ENCODE results near the gene UBE3B. TPM values are rescaled to one million over a fixed set of nuclear protein-coding genes. Genes with fewer than 3 reads are reported as not detected.

UBE3B gene
- total RNA-seq, 4 donors from 2014 or later = 52.2 to 72.5 (median 65.5) TPM

DNA sequence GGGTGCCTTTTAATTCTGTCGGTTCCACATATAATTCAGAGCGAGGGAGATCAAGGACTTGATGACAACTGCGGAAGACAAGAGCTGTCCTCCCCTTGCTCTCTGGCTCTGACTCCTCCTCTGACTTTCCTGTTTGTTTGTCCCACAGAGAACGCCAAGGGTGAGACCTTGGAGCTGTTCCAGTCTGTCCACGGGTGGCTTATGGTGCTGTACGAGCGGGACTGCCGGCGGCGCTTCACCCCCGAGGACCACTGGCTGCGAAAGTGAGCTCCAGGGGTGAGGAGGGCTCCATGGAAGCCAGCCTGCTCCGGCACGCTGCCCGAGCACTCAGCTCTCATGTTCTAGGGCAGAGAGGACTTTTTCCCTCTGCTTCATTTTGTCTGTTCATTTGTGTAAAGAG lies 32.8 kb downstream of the UBE3B start:
- H3K36me3 ChIP-seq = peaks cover 86 to 91% of the 10 kb centered on the region in 2 donors

DNA sequence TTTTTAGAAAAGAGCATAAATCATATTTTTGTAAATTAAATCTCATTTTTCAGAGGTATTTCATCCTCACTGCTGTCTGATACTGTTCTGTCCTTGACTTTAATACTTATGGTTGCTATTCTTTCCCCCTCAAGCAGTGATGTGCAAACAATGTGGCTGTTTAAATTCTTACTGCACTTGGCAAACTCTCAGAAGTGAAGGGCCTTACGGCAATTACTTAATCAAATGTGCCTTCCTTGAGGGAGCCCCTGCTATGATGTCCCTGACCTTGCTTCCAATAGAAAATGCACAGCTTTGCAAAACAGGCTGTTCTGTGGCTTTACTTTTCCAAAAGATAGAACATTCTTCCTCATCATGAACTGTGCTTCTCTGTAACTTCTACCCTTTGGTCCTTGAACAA lies 35.2 kb downstream of the UBE3B start:
- no peaks in the 10 kb centered on the region for H3K27me3 ChIP-seq
- H3K4me1 ChIP-seq = no peaks in the 10 kb centered on the region
- H3K9me3 ChIP-seq = no peaks in the 10 kb centered on the region
- DNase-seq = no peak
- no peak for TF ChIP-seq POLR2A (IDR thresholded peaks at IDR 0.05)
- TF ChIP-seq, protein P1, sequence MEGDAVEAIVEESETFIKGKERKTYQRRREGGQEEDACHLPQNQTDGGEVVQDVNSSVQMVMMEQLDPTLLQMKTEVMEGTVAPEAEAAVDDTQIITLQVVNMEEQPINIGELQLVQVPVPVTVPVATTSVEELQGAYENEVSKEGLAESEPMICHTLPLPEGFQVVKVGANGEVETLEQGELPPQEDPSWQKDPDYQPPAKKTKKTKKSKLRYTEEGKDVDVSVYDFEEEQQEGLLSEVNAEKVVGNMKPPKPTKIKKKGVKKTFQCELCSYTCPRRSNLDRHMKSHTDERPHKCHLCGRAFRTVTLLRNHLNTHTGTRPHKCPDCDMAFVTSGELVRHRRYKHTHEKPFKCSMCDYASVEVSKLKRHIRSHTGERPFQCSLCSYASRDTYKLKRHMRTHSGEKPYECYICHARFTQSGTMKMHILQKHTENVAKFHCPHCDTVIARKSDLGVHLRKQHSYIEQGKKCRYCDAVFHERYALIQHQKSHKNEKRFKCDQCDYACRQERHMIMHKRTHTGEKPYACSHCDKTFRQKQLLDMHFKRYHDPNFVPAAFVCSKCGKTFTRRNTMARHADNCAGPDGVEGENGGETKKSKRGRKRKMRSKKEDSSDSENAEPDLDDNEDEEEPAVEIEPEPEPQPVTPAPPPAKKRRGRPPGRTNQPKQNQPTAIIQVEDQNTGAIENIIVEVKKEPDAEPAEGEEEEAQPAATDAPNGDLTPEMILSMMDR (IDR thresholded peaks at IDR 0.05) = no peak
- intact Hi-C loops (cut with DNase I) = no loop called here
- H3K4me3 ChIP-seq (replicated peaks in 1 of 3) = no peak overlapping the region
- no peak overlapping the region for H3K27ac ChIP-seq
- WGBS, 2 donors = 79 to 82% methylated on average over 1 of the region's 1 CpG
- H3K36me3 ChIP-seq = peaks cover 78 to 83% of the 10 kb centered on the region in 2 donors

More for the DNA sequence above, 32.8 kb downstream of the UBE3B start:
- DNase-seq = no peak
- 88 to 91% methylated on average over 14 to 15 of the region's 15 CpGs for WGBS, 2 donors
- TF ChIP-seq POLR2A (IDR thresholded peaks at IDR 0.05) = no peak
- TF ChIP-seq, protein P1 (IDR thresholded peaks at IDR 0.05) = no peak
- Histone ChIP-seq H3K9me3 (no peaks in the 10 kb centered on the region), H3K4me1 (no peaks in the 10 kb centered on the region), H3K27ac (no peak overlapping the region), H3K4me3 (replicated peaks in 1 of 3) (no peak overlapping the region), H3K27me3 (no peaks in the 10 kb centered on the region)
- intact Hi-C loops (cut with DNase I) = no loop called here

DNA sequence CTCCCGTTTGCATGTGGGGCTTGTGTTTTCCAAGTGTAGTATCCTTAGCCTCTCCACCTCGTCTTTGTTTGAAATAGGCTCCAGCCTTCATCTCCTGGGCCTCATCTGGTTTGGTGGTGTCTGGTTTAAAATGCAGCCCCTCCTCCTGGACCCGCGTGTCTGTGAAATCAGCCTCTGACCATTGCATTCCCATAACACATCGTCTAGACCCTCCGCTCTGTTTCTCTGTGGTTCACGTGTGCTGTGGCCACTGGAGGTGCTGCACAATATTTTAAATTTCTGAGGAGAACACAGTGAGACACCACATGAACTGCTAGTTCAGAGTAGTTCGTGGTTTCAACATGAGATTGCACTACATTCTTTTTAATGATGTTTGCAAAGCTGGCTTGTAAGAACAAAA lies 35.6 kb downstream of the UBE3B start:
- intact Hi-C loops (cut with DNase I) = no loop called here
- TF ChIP-seq, protein P1 (IDR thresholded peaks at IDR 0.05) = no peak
- TF ChIP-seq POLR2A (IDR thresholded peaks at IDR 0.05) = no peak
- WGBS, 2 donors = 66 to 76% methylated on average over 8 of the region's 8 CpGs

DNA sequence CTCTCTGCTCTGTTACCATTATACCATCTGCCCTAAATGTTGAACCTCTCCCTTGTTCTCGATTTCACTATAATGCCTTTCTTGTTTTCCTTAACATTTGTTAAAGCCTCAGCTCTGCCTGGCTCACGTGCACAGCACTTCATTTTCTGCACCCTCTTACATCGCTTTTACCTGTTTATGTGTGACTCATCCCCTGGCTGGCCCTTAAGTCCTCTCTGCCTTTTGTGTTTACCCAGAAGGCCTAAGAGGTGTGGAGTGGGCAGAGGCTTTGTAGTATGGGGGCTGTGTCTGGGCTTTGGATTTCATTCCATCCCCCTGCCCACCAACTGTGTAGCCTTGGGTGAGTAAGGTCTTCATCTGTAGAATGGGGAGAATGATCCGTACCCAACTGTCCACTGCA lies 36.5 kb downstream of the UBE3B start:
- Histone ChIP-seq H3K27ac (no peak overlapping the region), H3K9me3 (no peaks in the 10 kb centered on the region), H3K4me1 (peaks cover 0 to 10% of the 10 kb centered on the region in 2 donors), H3K4me3 (replicated peaks in 1 of 3) (no peak overlapping the region), H3K27me3 (no peaks in the 10 kb centered on the region), H3K36me3 (peaks cover 73 to 75% of the 10 kb centered on the region in 2 donors)
- DNase-seq = no peak
- 90 to 92% methylated on average over 4 of the region's 4 CpGs for WGBS, 2 donors
- TF ChIP-seq, protein P1 (IDR thresholded peaks at IDR 0.05) = no peak
- intact Hi-C loops (cut with DNase I) = no loop called here

More for the DNA sequence above, 35.6 kb downstream of the UBE3B start:
- no peaks in the 10 kb centered on the region for H3K27me3 ChIP-seq
- H3K9me3 ChIP-seq = no peaks in the 10 kb centered on the region
- peaks cover 0 to under 1% of the 10 kb centered on the region in 2 donors for H3K4me1 ChIP-seq
- H3K27ac ChIP-seq = no peak overlapping the region
- H3K36me3 ChIP-seq = peaks cover 79 to 84% of the 10 kb centered on the region in 2 donors
- H3K4me3 ChIP-seq (replicated peaks in 1 of 3) = no peak overlapping the region
- no peak for DNase-seq

DNA sequence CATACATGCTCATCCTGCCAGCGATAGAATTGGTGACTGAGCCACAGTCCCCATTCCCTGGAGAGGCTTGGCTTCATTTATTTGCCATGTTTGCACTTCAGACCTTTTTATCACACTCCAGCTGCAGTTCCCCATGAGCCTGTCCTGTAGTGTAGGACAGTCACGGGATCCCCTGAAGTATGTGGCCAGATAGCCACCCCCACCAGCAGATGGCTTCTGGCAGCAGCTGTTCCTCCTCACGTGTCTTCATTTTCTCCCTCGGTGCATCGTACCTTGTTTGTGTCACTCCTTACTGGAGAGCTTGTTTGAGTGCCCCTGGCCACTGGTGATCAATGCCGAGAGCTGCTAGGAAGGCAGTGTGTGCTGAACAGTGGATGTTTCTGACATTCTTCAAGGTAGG lies 40.2 kb downstream of the UBE3B start:
- Histone ChIP-seq H3K27me3 (no peaks in the 10 kb centered on the region), H3K27ac (no peak overlapping the region), H3K36me3 (peaks cover 58 to 65% of the 10 kb centered on the region in 2 donors), H3K4me1 (peaks cover 0 to 11% of the 10 kb centered on the region in 2 donors), H3K9me3 (no peaks in the 10 kb centered on the region), H3K4me3 (replicated peaks in 1 of 3) (no peak overlapping the region)
- no peak for DNase-seq
- TF ChIP-seq, protein P1 (IDR thresholded peaks at IDR 0.05) = no peak
- no peak for TF ChIP-seq POLR2A (IDR thresholded peaks at IDR 0.05)
- 84 to 88% methylated on average over 6 of the region's 6 CpGs for WGBS, 2 donors
- intact Hi-C loops (cut with DNase I) = loop anchor here (2.0 kb wide), 1 partner anchor 257 kb away; no protein-coding TSS in a partner anchor
